AG20443 (cell line): ENCODE data around the gene EFHD2.

Source experiments
- DNase-seq: peaks from one replicate; pipeline ENCODE4 v3.0.0; 2012; ENCODE audit warnings: low spot score, mixed read lengths

The EFHD2 gene

DNA sequence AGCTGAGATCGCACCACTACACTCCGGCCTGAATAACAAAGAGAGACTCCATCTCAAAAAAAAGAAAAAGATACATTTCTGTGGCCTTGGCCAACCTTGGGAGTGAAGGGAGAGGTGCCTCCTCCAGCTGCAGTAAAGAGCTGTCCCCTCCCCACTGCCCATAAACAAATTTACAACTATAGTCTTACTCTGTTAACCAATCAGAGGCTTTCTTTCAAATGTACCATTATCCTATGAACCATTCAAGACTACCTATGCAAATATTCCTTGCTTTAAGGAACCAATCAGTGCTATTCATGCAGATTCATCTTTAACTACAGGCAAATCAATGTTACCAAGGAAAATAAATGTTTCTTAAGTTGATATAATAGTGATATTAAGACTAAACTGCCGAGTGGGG lies 67.2 kb downstream of the EFHD2 start:
- no peak for DNase-seq

DNA sequence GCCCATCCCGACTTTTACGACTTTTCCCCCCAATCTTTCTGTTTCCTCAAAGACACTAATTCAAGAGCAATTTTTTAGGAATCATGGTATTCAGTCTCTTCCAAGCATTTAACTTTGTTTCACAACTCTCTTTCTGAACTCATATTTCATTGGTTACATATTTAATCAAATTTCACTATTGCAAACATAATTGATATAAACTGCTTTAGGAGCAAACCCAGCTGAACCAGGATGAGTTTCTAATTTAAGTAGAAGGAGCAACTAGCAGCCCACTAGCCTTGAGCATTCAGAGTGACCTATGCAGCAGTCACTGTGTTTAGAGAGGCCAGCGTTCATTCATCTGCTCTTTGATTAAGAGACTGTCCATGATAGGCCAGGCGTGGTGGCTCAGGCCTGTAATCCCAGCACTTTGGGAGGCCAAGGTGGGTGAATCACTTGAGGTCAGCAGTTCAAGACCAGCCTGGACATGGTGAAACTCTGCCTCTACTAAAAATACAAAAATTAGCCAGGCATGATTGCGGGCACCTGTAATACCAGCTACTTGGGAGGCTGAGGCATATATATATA lies 68.0 kb downstream of the EFHD2 start:
- DNase-seq, result no peak
